Measurements from ENCODE around the gene AIP.
A peak's percentile ranks its signal among the peaks of the same experiment; 100 is the strongest.
"Not testable (repeated sequence)": the region's sequence is repeated elsewhere in the genome, so short reads cannot be mapped to it uniquely, and the experiment has no call there.

AIP gene

DNA sequence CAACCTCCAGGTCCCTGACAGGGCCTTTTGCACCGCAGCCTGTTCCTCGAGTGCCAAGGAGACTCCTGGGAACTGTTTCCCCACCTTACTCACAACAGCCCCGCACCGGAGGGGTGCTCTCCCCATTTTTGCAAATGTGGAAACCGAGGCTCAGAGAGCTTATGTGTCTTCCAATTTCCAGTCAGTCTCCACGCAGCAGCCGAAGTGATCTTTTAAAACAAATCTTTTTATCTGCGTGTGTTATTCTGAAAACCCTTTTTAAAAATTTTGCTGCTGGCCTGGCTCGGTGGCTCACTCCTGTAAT lies 13.4 kb upstream of the AIP start:
- H3K4me3 ChIP-seq (ENCODE audit: low read length), result peak overlapping the region; percentile 51
- TF ChIP-seq, protein P1, sequence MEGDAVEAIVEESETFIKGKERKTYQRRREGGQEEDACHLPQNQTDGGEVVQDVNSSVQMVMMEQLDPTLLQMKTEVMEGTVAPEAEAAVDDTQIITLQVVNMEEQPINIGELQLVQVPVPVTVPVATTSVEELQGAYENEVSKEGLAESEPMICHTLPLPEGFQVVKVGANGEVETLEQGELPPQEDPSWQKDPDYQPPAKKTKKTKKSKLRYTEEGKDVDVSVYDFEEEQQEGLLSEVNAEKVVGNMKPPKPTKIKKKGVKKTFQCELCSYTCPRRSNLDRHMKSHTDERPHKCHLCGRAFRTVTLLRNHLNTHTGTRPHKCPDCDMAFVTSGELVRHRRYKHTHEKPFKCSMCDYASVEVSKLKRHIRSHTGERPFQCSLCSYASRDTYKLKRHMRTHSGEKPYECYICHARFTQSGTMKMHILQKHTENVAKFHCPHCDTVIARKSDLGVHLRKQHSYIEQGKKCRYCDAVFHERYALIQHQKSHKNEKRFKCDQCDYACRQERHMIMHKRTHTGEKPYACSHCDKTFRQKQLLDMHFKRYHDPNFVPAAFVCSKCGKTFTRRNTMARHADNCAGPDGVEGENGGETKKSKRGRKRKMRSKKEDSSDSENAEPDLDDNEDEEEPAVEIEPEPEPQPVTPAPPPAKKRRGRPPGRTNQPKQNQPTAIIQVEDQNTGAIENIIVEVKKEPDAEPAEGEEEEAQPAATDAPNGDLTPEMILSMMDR (IDR thresholded peaks at IDR 0.05; ENCODE audit: insufficient read depth, low read depth, low read length, missing control alignments), result no peak
- DNase-seq (ENCODE audit: low read depth), result no peak

DNA sequence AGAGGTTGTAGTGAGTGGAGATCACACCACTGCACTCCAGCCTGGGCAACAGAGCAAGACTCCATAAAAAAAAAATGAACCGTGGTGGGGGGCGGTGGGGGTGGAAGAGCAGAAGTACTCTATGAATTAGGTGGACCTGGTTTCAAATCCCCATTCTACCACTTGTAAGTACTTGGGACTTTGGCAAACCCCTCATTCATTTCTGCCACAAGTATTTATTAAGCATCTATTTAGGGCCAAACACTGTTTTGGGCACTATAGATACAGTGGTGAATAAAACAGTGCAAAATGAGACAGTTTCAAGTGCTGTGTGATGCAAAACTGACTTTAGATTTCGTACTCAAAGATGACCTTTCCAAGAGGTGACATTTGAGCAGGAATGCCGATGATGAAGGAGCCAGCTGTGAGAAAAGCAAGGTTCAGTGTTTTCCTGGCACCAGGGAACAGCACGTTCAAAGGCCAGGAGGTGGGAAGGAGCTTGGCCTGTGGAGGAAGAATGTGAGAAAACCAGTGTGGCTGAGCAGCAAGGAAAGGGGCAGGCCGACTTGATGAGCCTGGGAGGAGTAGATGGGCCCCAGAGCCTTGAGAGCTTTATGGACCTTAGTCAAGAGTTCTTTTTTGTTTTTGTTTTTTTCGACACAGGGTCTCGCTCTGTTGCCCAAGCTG lies 12.4 kb upstream of the AIP start:
- H3K4me3 ChIP-seq (ENCODE audit: low read length), result no peak overlapping the region
- TF ChIP-seq, protein P1 (IDR thresholded peaks at IDR 0.05; ENCODE audit: insufficient read depth, low read depth, low read length, missing control alignments), result no peak
- no peak for DNase-seq (ENCODE audit: low read depth)

DNA sequence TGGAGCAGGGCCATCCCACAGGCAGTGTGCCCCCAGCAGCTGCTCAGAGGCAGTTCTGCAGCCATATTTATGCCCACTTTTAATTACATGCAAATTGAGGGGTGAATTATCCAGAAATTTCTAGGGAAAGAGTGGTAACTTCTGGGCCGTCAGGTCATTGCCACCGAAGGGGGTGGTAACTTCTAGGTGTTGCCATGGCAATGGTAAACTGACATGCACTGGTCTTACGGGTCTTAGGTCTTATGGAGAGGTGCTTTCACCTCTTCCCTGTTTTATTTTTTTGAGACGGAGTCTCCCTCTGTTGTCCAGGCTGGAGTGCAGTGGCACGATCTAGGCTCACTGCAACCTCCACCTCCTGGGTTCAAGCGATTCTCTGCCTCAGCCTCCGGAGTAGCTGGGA lies 9.9 kb upstream of the AIP start:
- TF ChIP-seq, protein P1 (IDR thresholded peaks at IDR 0.05; ENCODE audit: insufficient read depth, low read depth, low read length, missing control alignments), result no peak
- H3K4me3 ChIP-seq (ENCODE audit: low read length), result no peak overlapping the region
- DNase-seq (ENCODE audit: low read depth), result no peak

DNA sequence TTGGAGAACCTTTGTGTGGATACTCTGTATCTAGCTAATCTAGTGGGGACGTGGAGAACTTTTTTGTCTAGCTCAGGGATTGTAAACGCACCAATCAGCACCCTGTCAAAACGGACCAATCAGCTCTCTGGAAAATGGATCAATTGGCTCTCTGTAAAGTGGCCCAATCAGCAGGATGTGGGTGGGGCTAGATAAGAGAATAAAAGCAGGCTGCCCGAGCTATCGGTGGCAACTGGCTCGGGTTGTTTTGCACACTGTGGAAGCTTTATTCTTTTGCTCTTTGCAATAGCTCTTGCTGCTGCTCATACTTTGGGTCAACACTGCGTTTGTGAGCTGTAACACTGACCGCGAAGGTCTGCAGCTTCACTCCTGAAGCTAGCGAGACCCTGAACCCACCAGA lies 6.1 kb upstream of the AIP start:
- H3K4me3 ChIP-seq (ENCODE audit: low read length), result not testable (repeated sequence)

DNA sequence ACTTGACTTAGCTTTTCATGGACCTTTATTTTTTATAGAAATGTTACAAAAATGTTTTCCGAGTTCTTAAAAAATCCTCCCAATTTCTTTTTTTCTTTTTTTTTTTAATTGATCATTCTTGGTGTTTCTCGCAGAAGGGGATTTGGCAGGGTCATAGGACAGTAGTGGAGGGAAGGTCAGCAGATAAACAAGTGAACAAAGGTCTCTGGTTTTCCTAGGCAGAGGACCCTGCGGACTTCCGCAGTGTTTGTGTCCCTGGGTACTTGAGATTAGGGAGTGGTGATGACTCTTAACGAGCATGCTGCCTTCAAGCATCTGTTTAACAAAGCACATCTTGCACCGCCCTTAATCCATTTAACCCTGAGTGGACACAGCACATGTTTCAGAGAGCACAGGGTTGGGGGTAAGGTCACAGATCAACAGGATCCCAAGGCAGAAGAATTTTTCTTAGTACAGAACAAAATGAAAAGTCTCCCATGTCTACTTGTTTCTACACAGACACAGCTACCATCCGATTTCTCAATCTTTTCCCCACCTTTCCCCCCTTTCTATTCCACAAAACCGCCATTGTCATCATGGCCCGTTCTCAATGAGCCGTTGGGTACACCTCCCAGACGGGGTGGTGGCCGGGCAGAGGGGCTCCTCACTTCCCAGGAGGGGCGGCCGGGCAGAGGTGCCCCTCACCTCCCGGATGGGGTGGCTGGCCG lies 5.3 kb upstream of the AIP start:
- H3K4me3 ChIP-seq (ENCODE audit: low read length); DNase-seq (ENCODE audit: low read depth): not testable (repeated sequence)

More for the DNA sequence above, 6.1 kb upstream of the AIP start:
- not testable (repeated sequence) for DNase-seq (ENCODE audit: low read depth)

DNA sequence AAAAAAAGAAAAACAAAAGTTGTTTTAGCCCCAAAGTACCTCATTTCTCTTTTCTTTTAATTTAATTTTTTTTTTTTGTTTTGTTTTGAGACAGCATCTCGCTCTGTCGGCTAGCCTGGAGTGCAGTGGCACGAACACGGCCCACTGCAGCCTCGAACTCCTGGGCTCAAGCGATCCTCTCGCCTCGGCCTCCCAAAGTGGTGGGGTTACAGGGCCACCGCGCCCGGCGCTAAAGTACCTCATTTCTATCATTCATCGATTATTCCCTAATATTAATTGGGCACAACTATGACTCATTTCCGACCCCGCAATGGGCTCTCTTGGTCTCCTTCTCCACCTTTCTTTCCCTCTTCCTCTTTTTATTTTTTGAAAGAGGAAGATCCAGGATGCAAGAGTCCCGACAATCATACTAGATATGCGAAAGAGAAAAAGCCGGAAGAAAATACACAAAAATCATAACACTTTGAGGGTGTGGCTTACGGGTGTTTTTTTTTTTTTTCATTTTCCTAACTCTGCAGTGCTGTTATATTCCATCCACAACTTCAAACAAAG lies 475 bp upstream of the AIP start:
- H3K4me3 ChIP-seq (ENCODE audit: low read length), result peak overlapping the region; percentile 86
- TF ChIP-seq, protein P1 (IDR thresholded peaks at IDR 0.05; ENCODE audit: insufficient read depth, low read depth, low read length, missing control alignments), result no peak
- DNase-seq (ENCODE audit: low read depth), result no peak

DNA sequence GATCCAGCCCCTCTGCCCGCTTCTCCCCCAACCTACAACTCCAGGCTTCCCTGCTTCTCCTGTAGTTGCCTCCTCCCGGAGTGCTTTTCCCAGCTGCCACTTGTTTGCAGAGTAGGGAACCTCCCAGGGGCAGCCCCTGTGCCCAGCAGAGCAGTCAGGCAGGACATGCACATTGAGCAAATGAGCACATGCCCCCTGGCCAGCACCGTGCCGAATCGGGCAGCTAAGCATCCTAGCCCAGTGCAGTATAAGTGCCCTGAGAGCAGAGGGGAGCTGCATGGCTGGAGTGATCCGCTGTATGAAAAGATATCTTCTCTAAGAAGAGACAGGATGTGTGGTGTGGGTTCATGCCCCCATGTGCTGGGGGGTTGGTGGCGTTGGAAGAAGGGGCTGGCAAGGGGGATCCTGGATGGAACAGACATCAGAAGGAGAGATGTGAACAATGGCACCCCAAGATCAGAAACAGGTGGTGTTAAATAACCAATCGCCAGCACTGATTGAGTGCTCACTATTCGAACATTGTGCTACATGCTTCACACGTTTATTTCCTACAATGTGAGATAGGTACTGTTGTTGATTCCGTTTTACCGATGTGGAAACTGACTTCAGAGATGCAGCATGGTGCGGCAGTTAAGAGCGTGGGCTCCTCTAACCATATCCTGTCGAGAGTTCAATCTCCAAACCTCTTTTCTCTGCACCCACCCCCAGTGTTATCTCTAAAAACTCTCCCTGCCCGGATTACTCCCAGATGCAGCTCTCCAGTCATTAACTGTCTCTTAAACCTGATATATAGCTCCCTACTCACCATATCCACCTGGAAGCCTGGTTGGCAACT lies 1.2 kb downstream of the AIP start:
- no peak for DNase-seq (ENCODE audit: low read depth)
- H3K4me3 ChIP-seq (ENCODE audit: low read length), result peak overlapping the region; percentile 86
- TF ChIP-seq, protein P1 (IDR thresholded peaks at IDR 0.05; ENCODE audit: insufficient read depth, low read depth, low read length, missing control alignments), result no peak

Measured in epithelial cell of esophagus (primary cell).